Subcutaneous adipose tissue (tissue), 4 donors: ENCODE results near the gene ANO7. TPM values are rescaled to one million over a fixed set of nuclear protein-coding genes. Genes with fewer than 3 reads are reported as not detected.

Experiments
- CTCF ChIP-seq: fragments of 450-650 bp; IDR thresholded peaks from one replicate; pipeline ENCODE4 v1.5.1; 2016; ENCODE audit warnings: low read depth, mild to moderate bottlenecking, control low read depth, antibody characterized with exemption, moderate library complexity
- total RNA-seq, 4 donors: library from RNA; depleted of rRNA; stranded (reverse); fragments of >200 nt; gene quantifications; one replicate each; pipeline ENCODE4 v1.1.0, GENCODE V29; 2016

ANO7 gene
- total RNA-seq, 4 donors from 2014 or later: 0.34 to 0.66 (median 0.65) TPM; not detected in 1

- no peak for TF ChIP-seq CTCF
These were observed 27.8 kb downstream of the ANO7 start for GRCh38 chr2:241216211-241216761.

- no peak for TF ChIP-seq CTCF
These were observed 29.0 kb downstream of the ANO7 start for GRCh38 chr2:241217320-241218031.

GRCh38 chr2:241218131-241219029 is 29.9 kb downstream of the ANO7 start:
- TF ChIP-seq CTCF: no peak

GRCh38 chr2:241219030-241219382 is 30.5 kb downstream of the ANO7 start:
- TF ChIP-seq CTCF: no peak

- no peak for TF ChIP-seq CTCF
These were observed 31.4 kb downstream of the ANO7 start for GRCh38 chr2:241219856-241220356.

GRCh38 chr2:241223211-241224017 is 34.9 kb downstream of the ANO7 start:
- no peak for TF ChIP-seq CTCF
